Measurements from ENCODE around the gene MEIOC.

The MEIOC gene

DNA sequence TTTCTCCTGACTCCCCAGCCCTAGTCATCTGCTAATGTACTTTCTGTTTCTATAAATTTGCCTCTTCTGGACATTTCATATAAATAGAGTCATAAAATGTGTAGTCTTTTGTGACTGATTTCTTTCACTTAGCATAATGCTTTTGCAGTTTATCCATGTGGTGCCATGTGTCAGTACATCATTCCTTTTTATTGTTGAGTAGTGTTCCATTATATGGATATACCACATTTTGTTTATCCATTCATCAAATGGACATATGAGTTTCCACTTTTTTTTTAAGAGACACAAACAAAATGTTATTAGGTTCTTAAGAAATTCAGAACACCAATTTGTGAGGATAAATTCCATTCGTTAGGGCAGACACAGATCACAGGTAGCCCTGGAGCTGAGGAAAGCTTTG, 63.2 kb downstream of the MEIOC start:
- no peak for DNase-seq

DNA sequence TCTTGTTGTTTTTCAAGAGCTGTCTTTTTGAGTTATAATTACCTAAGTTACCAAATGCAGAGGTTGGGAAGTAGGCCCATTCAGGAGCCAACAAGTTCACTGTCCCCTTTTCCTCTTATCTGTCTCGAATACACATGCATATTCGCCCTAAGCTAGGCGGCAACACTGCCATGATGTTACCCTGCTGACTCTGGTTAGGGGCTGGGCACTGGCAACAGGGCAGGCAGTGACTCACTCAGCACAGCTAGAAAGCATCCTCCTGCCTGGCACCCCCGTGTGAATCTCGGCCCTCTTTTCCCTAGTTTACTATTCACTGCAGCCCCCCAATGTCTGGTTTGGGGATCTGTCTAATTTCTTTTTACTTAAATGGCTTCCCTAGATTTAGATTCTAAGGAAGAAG, 66.0 kb downstream of the MEIOC start:
- no peak for DNase-seq
